ENCODE measurements around the gene ZBTB7C. TPM values are rescaled to one million over a fixed set of nuclear protein-coding genes. Genes with fewer than 3 reads are reported as not detected.

The ZBTB7C gene
- total and polyA plus RNA-seq, 9 donors, result 1.5 to 26.6 (median 15.7) TPM

DNA sequence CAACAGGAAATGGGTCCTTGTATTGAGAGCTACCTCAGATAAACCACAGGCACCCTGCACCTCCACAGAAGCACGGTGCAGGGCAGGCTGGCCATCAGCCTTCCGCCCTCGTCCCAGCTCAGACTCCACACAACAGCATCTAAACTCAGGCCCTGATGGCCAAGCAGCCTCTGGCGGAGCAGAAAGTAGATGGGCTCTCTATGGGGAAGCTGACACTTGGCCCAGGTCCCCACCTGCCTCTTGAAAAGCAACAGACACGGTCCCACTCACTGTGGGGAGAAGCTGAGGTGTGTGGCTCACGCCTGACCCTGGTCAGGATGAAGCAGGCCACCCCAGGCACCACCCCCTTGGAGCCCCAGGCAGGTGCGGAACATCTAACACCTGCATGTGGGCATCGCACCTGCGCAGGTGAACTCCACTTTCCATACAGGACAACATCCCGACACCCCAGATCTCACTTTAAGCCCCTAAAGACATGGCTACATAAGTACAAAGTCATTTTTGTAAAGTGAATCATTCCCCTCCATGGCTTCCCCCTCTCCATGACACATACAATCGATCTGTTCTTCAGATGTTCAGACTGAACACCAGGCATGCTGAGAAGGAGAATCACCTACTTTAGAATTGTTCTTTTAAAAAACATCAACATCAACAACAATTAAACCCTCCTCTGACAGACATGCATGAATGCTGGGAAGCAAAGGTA is 208.4 kb downstream of the ZBTB7C start:
- Histone ChIP-seq H3K4me3 (no peak overlapping the region), H3K27me3 (no peaks in the 10 kb centered on the region), H3K9me3 (no peaks in the 10 kb centered on the region), H3K27ac (no peak overlapping the region), H3K4me1 (ENCODE audit: insufficient read depth) (peaks cover 2% of the 10 kb centered on the region), H3K36me3 (no peaks in the 10 kb centered on the region)
- 78 to 91% (median 82%) methylated on average over 11 of the region's 11 CpGs for WGBS, 3 donors
- intact Hi-C loops (cut with DNase I), result no loop called here
- DNase-seq, result no peak
- TF ChIP-seq, protein P1, sequence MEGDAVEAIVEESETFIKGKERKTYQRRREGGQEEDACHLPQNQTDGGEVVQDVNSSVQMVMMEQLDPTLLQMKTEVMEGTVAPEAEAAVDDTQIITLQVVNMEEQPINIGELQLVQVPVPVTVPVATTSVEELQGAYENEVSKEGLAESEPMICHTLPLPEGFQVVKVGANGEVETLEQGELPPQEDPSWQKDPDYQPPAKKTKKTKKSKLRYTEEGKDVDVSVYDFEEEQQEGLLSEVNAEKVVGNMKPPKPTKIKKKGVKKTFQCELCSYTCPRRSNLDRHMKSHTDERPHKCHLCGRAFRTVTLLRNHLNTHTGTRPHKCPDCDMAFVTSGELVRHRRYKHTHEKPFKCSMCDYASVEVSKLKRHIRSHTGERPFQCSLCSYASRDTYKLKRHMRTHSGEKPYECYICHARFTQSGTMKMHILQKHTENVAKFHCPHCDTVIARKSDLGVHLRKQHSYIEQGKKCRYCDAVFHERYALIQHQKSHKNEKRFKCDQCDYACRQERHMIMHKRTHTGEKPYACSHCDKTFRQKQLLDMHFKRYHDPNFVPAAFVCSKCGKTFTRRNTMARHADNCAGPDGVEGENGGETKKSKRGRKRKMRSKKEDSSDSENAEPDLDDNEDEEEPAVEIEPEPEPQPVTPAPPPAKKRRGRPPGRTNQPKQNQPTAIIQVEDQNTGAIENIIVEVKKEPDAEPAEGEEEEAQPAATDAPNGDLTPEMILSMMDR (IDR thresholded peaks at IDR 0.05), result no peak
- TF ChIP-seq POLR2A (IDR thresholded peaks at IDR 0.05) (no peak), EP300 (IDR thresholded peaks at IDR 0.05) (no peak)

DNA sequence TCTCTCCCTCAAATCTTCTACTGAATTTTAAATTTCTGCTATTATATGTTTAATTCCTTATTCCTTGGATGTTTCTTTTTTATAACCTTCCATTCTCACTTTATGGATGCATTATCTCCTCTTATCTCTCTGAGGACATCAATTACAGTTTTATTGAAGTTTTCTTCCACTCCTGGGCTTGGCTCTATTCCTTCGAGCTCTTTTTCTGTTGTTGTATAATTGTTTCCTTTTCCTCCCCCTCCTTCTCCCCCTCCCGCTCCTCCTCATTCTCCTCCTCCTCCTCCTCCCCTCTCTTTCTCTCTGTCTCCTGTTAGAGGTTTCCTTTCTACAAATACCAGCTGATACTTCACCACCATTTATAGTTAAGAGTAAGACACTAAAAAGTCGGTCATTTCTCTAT is 209.8 kb downstream of the ZBTB7C start:
- intact Hi-C loops (cut with DNase I), result no loop called here
- Histone ChIP-seq H3K9me3 (no peaks in the 10 kb centered on the region), H3K36me3 (no peaks in the 10 kb centered on the region), H3K27me3 (no peaks in the 10 kb centered on the region), H3K27ac (no peak overlapping the region), H3K4me1 (ENCODE audit: insufficient read depth) (peaks cover 8% of the 10 kb centered on the region), H3K4me3 (no peak overlapping the region)
- no peak for TF ChIP-seq POLR2A (IDR thresholded peaks at IDR 0.05)
- no peak for TF ChIP-seq EP300 (IDR thresholded peaks at IDR 0.05)
- TF ChIP-seq, protein P1 (IDR thresholded peaks at IDR 0.05), result no peak
- 3 to 14% (median 8%) methylated on average over 3 of the region's 3 CpGs for WGBS, 3 donors
- DNase-seq, result no peak

DNA sequence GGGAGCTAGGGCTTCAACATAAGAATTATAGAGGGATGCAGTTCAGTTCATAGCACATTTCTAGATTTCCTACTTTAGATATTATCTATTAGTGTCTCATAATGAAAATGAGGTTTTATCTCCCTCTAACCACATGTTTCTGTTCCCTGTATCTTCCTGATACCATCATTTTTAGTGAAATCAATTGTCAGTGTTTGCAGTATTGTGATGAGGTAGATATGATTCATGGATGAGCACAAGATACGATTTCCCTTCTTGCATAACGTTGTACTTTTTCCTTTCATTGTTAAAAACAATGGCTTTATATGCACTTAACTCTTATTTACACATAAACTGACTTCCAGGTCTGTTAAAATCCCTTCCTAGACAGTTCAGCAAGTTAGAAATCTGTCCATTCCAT is 211.4 kb downstream of the ZBTB7C start:
- intact Hi-C loops (cut with DNase I), result no loop called here
- H3K4me3 ChIP-seq, result no peak overlapping the region
- no peaks in the 10 kb centered on the region for H3K9me3 ChIP-seq
- H3K36me3 ChIP-seq, result no peaks in the 10 kb centered on the region
- DNase-seq, result no peak
- TF ChIP-seq EP300 (IDR thresholded peaks at IDR 0.05), result no peak
- no peak for TF ChIP-seq POLR2A (IDR thresholded peaks at IDR 0.05)
- TF ChIP-seq, protein P1 (IDR thresholded peaks at IDR 0.05), result no peak
- no peaks in the 10 kb centered on the region for H3K27me3 ChIP-seq
- WGBS, 3 donors, result 67 to 82% (median 72%) methylated on average over 2 of the region's 2 CpGs
- no peak overlapping the region for H3K27ac ChIP-seq
- H3K4me1 ChIP-seq (ENCODE audit: insufficient read depth), result peaks cover 15% of the 10 kb centered on the region

DNA sequence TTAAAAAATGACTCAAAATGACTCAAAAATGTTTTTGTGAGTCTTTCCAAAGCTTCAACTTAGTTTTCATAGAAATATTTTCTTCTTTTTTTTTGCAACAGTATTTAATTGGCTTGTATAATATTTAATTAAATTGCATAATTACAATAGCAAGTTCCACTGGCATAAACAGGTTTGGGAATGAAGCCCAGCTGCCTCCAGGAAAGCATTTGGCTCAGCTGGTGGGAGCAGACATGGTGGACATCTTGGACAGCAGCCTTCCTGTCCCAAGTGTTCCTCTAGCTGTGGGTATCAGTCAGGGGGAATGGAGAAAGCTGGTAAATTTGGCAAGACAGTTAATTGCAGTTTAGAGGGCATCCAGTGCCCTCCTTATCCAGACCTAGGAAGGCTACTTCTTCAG is 213.4 kb downstream of the ZBTB7C start:
- no peaks in the 10 kb centered on the region for H3K36me3 ChIP-seq
- H3K4me1 ChIP-seq (ENCODE audit: insufficient read depth), result peaks cover 15% of the 10 kb centered on the region
- H3K27ac ChIP-seq, result no peak overlapping the region
- TF ChIP-seq, protein P1 (IDR thresholded peaks at IDR 0.05), result no peak
- TF ChIP-seq POLR2A (IDR thresholded peaks at IDR 0.05) (no peak), EP300 (IDR thresholded peaks at IDR 0.05) (no peak)
- no peak overlapping the region for H3K4me3 ChIP-seq
- no peaks in the 10 kb centered on the region for H3K27me3 ChIP-seq
- DNase-seq, result no peak
- no peaks in the 10 kb centered on the region for H3K9me3 ChIP-seq
- intact Hi-C loops (cut with DNase I), result no loop called here
